H1 (cell line): ENCODE results near the gene DNLZ. TPM values are rescaled to one million over a fixed set of nuclear protein-coding genes. Genes with fewer than 3 reads are reported as not detected.

Experiments used
- NRF1 ChIP-seq: IDR thresholded peaks from 2 replicates; pipeline ENCODE4 v1.6.1; 2011; ENCODE audit warnings: mild to moderate bottlenecking, low read depth, low read length, improper control_type of control experiment
- polyA plus RNA-seq, 7 experiments: library from polyadenylated mRNA; depleted of rRNA in 3 of 7; stranded (reverse) in 5 of 7; unstranded in 2 of 7; fragments of >200 nt in 5 of 7; fragments of 200-250 nt in 2 of 7; gene quantifications; 1 replicate in 5 of 7; 2 replicates in 1 of 7; 4 replicates in 1 of 7; pipeline versions ENCODE4 v1.2.1 to v1.2.3, GENCODE V29; 2011 to 2013; ENCODE audit warnings: missing spikeins in 2 of 7, mixed read lengths in 2 of 7
- total RNA-seq: library from RNA; stranded (reverse); fragmentation: NEBNext Ultra II Directional; extraction: Animal tissue kit (Norgen Biotek cat#: 25700); gene quantifications from 2 replicates; pipeline ENCODE4 v1.2.1, GENCODE V29; 2021

The DNLZ gene
- total and polyA plus RNA-seq, 2 of the 8 experiments (the other 6 are each of a cell fraction or from before 2014, with no cell fraction given) = 11.6 to 17.9 TPM

GRCh38 chr9:136377341-136378169, 14.0 kb upstream of the DNLZ start (continued):
- TF ChIP-seq NRF1 = no peak
